PFSK-1 (cell line): ENCODE results near the gene CNTN4.

Experiments
- FOXP2 ChIP-seq: optimal IDR thresholded peaks from 2 replicates; pipeline ENCODE3; 2011; ENCODE audit warnings: borderline replicate concordance, control low read depth, inconsistent platforms; ENCODE audit not compliant: insufficient read depth; ENCODE audit errors: extremely low read length, extremely low read depth
- POLR2AphosphoS5 ChIP-seq: IDR thresholded peaks from 2 replicates; pipeline ENCODE4 v1.6.1; 2012; ENCODE audit warnings: low read depth, mild to moderate bottlenecking, control low read depth, low read length, moderate library complexity
- REST ChIP-seq, 2 experiments: IDR thresholded peaks; 2 replicates each; pipeline versions ENCODE4 v1.6.1 to v1.8.0; 2011 to 2012; ENCODE audit warnings: low read depth in 2 of 2, low read length in 2 of 2, control low read depth in 1 of 2, inconsistent platforms in 1 of 2, mild to moderate bottlenecking in 1 of 2, moderate library complexity in 1 of 2; ENCODE audit not compliant: insufficient read depth in 1 of 2
- SIN3A ChIP-seq: IDR thresholded peaks from 2 replicates; pipeline ENCODE4 v1.6.1; 2012; ENCODE audit warnings: mild to moderate bottlenecking, low read length, moderate library complexity, borderline replicate concordance; ENCODE audit not compliant: insufficient read depth
- TAF1 ChIP-seq: IDR thresholded peaks from 2 replicates; pipeline ENCODE4 v1.6.1; 2012; ENCODE audit warnings: low read length, control low read depth, borderline replicate concordance; ENCODE audit not compliant: insufficient read depth

- no peak for TF ChIP-seq TAF1
- TF ChIP-seq POLR2AphosphoS5 = no peak
- no peak for TF ChIP-seq SIN3A
- TF ChIP-seq REST (IDR thresholded peaks at IDR 0.05; ENCODE audit: insufficient read depth in 1 of 2, low read depth in 2 of 2, low read length in 2 of 2) = no peak
- no peak for TF ChIP-seq FOXP2
Observed at GRCh38 chr3:2706144-2706835, 607.6 kb downstream of the CNTN4 start.
